Endothelial cell (in vitro differentiated cells): ENCODE measurements around the gene NCAN. TPM values are rescaled to one million over a fixed set of nuclear protein-coding genes. Genes with fewer than 3 reads are reported as not detected.

ENCODE experiments used
- DNase-seq: peaks from one replicate; pipeline ENCODE4 v3.0.0; 2021; ENCODE audit warnings: low spot score
- H3K27ac Mint-ChIP-seq: one replicate; pipeline ENCODE4 v1.8.0; 2021; ENCODE audit warnings: mixed read lengths, inconsistent platforms; ENCODE audit not compliant: unreplicated experiment
- H3K27me3 Mint-ChIP-seq: one replicate; pipeline ENCODE4 v1.8.0; 2021; ENCODE audit warnings: mild to moderate bottlenecking, moderate library complexity, mixed read lengths, inconsistent platforms; ENCODE audit not compliant: unreplicated experiment
- H3K36me3 Mint-ChIP-seq: one replicate; pipeline ENCODE4 v1.8.0; 2021; ENCODE audit warnings: mild to moderate bottlenecking, low read depth, mixed read lengths, inconsistent platforms; ENCODE audit not compliant: unreplicated experiment
- H3K4me1 Mint-ChIP-seq: one replicate; pipeline ENCODE4 v1.8.0; 2021; ENCODE audit warnings: mild to moderate bottlenecking, mixed read lengths, inconsistent platforms; ENCODE audit not compliant: unreplicated experiment
- H3K4me3 Mint-ChIP-seq: one replicate; pipeline ENCODE4 v1.8.0; 2021; ENCODE audit warnings: mild to moderate bottlenecking, mixed read lengths, inconsistent platforms; ENCODE audit not compliant: unreplicated experiment
- H3K9me3 Mint-ChIP-seq: one replicate; pipeline ENCODE4 v1.8.0; 2021; ENCODE audit warnings: mixed read lengths, inconsistent platforms; ENCODE audit not compliant: unreplicated experiment
- total RNA-seq: library from RNA; stranded (reverse); fragmentation: NEBNext Ultra II Directional; extraction: Animal tissue kit (Norgen Biotek cat#: 25700); gene quantifications from one replicate; pipeline ENCODE4 v1.2.1, GENCODE V29; 2021; ENCODE audit not compliant: unreplicated experiment
- TF ChIP-seq, protein P1 (sequence below): fragments of 200-600 bp; sonication (generic); IDR thresholded peaks from one replicate; pipeline ENCODE4 v1.5.0; 2021; ENCODE audit warnings: antibody characterized with exemption; ENCODE audit not compliant: unreplicated experiment

The NCAN gene
- total RNA-seq, 1 donor from 2014 or later, result 0.05 TPM

DNA sequence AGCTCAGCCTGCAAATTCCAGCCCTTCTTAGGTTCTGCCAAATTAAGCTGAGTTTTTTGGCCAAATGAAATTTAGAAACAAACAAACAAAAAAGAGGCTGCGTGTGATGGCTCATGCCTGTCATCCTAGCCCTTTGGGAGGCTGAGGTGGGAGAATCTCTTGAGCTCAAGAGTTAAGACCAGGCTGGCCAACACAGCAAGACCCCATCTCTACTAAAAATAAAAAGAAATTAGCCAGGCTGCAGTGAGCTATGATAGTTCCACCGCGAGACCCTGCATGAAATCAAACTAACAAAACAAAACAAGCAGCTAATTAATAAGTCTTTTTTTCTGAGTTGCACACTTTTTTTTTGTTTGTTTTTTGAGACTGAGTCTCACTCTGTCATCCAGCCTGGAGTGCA, 17.9 kb downstream of the NCAN start:
- Mint-ChIP-seq H3K9me3 (no peaks in the 10 kb centered on the region), H3K27me3 (peaks cover 6% of the 10 kb centered on the region), H3K36me3 (peaks cover 3% of the 10 kb centered on the region), H3K27ac (no peak overlapping the region), H3K4me3 (no peak overlapping the region), H3K4me1 (no peaks in the 10 kb centered on the region)
- TF ChIP-seq, protein P1, sequence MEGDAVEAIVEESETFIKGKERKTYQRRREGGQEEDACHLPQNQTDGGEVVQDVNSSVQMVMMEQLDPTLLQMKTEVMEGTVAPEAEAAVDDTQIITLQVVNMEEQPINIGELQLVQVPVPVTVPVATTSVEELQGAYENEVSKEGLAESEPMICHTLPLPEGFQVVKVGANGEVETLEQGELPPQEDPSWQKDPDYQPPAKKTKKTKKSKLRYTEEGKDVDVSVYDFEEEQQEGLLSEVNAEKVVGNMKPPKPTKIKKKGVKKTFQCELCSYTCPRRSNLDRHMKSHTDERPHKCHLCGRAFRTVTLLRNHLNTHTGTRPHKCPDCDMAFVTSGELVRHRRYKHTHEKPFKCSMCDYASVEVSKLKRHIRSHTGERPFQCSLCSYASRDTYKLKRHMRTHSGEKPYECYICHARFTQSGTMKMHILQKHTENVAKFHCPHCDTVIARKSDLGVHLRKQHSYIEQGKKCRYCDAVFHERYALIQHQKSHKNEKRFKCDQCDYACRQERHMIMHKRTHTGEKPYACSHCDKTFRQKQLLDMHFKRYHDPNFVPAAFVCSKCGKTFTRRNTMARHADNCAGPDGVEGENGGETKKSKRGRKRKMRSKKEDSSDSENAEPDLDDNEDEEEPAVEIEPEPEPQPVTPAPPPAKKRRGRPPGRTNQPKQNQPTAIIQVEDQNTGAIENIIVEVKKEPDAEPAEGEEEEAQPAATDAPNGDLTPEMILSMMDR, result no peak
- no peak for DNase-seq

DNA sequence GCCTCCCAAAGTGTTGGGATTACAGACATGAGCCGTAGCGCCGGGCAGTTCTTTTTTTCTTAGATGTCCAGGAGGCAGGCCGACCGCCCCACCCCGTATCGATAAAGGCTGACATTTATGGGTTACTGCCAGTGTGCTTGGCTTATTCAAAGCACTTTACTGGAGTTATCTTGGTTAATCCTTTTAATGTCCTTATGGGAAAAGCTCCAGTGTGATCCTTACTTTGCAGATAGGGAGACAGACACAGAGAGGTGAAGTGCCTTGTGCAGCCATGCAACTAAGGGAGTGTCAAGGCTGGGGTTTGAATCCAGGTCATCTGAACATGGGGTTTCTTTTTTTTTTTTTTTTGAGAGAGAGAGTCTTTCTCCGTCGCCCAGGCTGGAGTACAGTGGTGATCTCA, 19.2 kb downstream of the NCAN start:
- peaks cover 2% of the 10 kb centered on the region for H3K9me3 Mint-ChIP-seq
- TF ChIP-seq, protein P1, result no peak
- no peak overlapping the region for H3K27ac Mint-ChIP-seq
- H3K36me3 Mint-ChIP-seq, result peaks cover 3% of the 10 kb centered on the region
- no peak for DNase-seq
- H3K27me3 Mint-ChIP-seq, result peaks cover 4% of the 10 kb centered on the region
- H3K4me1 Mint-ChIP-seq, result no peaks in the 10 kb centered on the region
- H3K4me3 Mint-ChIP-seq, result no peak overlapping the region

DNA sequence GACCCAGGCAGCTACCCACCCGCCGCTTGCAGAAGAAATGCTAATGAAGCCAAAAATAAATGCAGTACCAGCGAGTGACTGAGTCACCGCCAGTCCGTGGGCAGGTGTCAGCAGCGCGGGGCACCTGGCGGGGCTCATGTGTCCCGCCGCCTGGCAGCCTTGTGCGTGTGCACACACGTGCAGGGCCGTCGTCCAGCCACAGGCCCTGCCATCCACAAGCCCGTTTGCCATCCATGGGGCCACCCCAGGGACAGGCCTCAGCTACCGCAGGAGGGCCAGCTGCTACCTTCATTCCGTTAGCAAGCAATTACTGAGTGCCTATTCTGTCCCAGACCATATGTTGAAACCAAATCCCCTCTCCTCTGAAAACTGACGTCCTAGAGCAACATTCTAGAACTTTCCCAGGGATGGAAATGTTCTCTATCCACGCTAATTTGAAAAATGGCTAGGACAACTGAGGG, 20.5 kb downstream of the NCAN start:
- no peak for DNase-seq
- Mint-ChIP-seq H3K9me3 (peaks cover 6% of the 10 kb centered on the region), H3K27ac (no peak overlapping the region), H3K36me3 (peaks cover 3% of the 10 kb centered on the region), H3K27me3 (peaks cover 4% of the 10 kb centered on the region), H3K4me1 (no peaks in the 10 kb centered on the region), H3K4me3 (no peak overlapping the region)
- TF ChIP-seq, protein P1, result no peak

DNA sequence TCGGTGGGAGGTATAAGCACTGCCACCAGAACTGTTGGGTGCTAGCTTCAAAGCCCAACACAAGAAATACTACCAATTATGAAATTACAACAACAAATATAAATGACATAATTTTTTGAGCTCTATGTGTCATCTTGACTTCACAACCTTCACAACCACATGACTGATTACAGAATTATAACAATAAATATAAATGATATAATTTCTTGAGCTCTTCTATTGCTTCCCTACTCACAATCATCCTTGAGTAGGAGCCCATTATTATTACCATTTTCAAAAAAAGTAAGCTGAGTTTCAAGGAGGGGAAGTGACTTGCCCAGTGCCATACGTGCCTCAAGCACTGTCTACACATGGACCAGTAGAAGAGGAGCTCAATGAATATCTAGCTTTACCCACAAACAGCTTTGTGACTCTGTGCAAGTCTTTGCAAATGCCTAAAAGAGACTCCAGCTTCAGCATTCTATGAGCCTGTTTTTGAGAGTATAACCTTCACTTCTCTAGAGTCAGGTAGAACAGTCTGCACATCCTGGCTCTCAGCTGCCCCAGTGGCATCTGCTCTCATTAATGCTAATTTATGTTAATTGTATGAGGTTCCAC, 22.6 kb downstream of the NCAN start:
- TF ChIP-seq, protein P1, result no peak
- H3K27ac Mint-ChIP-seq, result no peak overlapping the region
- peaks cover 10% of the 10 kb centered on the region for H3K27me3 Mint-ChIP-seq
- no peak overlapping the region for H3K4me3 Mint-ChIP-seq
- H3K36me3 Mint-ChIP-seq, result peaks cover 3% of the 10 kb centered on the region
- peaks cover 6% of the 10 kb centered on the region for H3K9me3 Mint-ChIP-seq
- no peaks in the 10 kb centered on the region for H3K4me1 Mint-ChIP-seq
- no peak for DNase-seq

DNA sequence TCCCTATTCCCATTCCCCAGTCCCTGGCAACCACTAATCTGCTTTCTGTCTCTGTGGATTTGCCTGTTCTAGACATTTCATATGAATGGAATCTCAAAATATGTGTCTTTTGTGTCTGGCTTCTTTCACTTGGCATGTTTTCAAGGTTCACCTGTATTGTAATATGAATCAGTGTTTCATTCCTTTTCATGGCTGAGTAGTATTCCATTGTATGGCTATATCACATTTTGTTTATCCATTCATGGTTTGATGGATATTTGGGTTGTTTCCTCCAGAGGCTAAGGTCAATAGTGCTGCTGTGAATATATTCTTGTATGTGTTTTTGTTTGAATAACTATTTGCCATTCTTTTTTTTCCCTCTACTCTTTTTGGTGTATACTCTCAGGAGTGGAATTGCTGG, 24.4 kb downstream of the NCAN start:
- Mint-ChIP-seq H3K36me3 (no peaks in the 10 kb centered on the region), H3K27me3 (peaks cover 10% of the 10 kb centered on the region), H3K4me3 (no peak overlapping the region), H3K9me3 (peaks cover 6% of the 10 kb centered on the region), H3K4me1 (no peaks in the 10 kb centered on the region), H3K27ac (no peak overlapping the region)
- DNase-seq, result no peak
- TF ChIP-seq, protein P1, result no peak
